CD14-positive monocyte (primary cell): Measurements from ENCODE around the gene C15orf40. TPM values are rescaled to one million over a fixed set of nuclear protein-coding genes. Genes with fewer than 3 reads are reported as not detected.

Source experiments
- DNase-seq, 3 donors: peaks; one replicate each; pipeline ENCODE4 v3.0.0-alpha.2; 2011 to 2022
- H2AFZ ChIP-seq: 2 replicates; pipeline ENCODE4 v1.6.0; 2012; ENCODE audit warnings: mild to moderate bottlenecking, low read depth, low read length, inconsistent platforms; ENCODE audit not compliant: insufficient read depth, poor library complexity, severe bottlenecking
- H3K27ac ChIP-seq, 2 donors: 1 replicate in 1 of 2; 2 replicates in 1 of 2; pipeline ENCODE4 v1.5.1; 2012 to 2013; ENCODE audit warnings: low read length in 2 of 2, control low read depth in 1 of 2, inconsistent platforms in 1 of 2, low read depth in 1 of 2, mild to moderate bottlenecking in 1 of 2
- H3K27me3 ChIP-seq, 2 donors: one replicate each; pipeline versions ENCODE4 v1.6.0 to v1.6.1; 2011 to 2013; ENCODE audit warnings: low read length in 2 of 2; ENCODE audit not compliant: control insufficient read depth in 2 of 2, insufficient read depth in 2 of 2
- H3K36me3 ChIP-seq, 2 donors: replicated peaks in 1 of 2; 1 replicate in 1 of 2; 2 replicates in 1 of 2; pipeline versions ENCODE4 v1.5.1 to v1.6.1; 2012 to 2013; ENCODE audit warnings: low read length in 2 of 2, control low read depth in 1 of 2, inconsistent platforms in 1 of 2, mild to moderate bottlenecking in 1 of 2; ENCODE audit not compliant: insufficient read depth in 2 of 2, control insufficient read depth in 1 of 2
- H3K4me1 ChIP-seq, 2 donors: 1 replicate in 1 of 2; 2 replicates in 1 of 2; pipeline versions ENCODE4 v1.5.1 to v1.6.1; 2012 to 2013; ENCODE audit warnings: low read length in 2 of 2, control low read depth in 1 of 2, inconsistent platforms in 1 of 2, mild to moderate bottlenecking in 1 of 2, moderate library complexity in 1 of 2; ENCODE audit not compliant: insufficient read depth in 2 of 2, control insufficient read depth in 1 of 2
- H3K4me2 ChIP-seq: replicated peaks from 2 replicates; pipeline ENCODE3; 2012; ENCODE audit warnings: low read length, moderate library complexity, mild to moderate bottlenecking; ENCODE audit not compliant: poor library complexity, severe bottlenecking; ENCODE audit errors: extremely low read depth
- H3K4me3 ChIP-seq, 3 experiments: fragments of 200-600 bp in 1 of 3; sonication (generic) in 1 of 3; replicated peaks in 1 of 3; 1 replicate in 2 of 3; 2 replicates in 1 of 3; pipeline ENCODE4 v1.5.1; 2011 to 2013; ENCODE audit warnings: low read length in 3 of 3, mild to moderate bottlenecking in 3 of 3, control low read depth in 2 of 3, low read depth in 2 of 3, inconsistent platforms in 1 of 3, moderate library complexity in 1 of 3
- H3K79me2 ChIP-seq: 2 replicates; pipeline ENCODE4 v1.6.0; 2012; ENCODE audit warnings: mild to moderate bottlenecking, control low read depth, inconsistent platforms, low read length, moderate library complexity; ENCODE audit not compliant: insufficient read depth
- H3K9ac ChIP-seq: 2 replicates; pipeline ENCODE4 v1.6.0; 2017; ENCODE audit warnings: low read length, mild to moderate bottlenecking; ENCODE audit not compliant: insufficient read depth, poor library complexity, severe bottlenecking
- H3K9me3 ChIP-seq, 2 donors: replicated peaks in 1 of 2; 1 replicate in 1 of 2; 2 replicates in 1 of 2; pipeline versions ENCODE4 v1.5.1 to v1.6.1; 2012 to 2013; ENCODE audit warnings: low read length in 2 of 2, control low read depth in 1 of 2; ENCODE audit not compliant: control insufficient read depth in 1 of 2, insufficient read depth in 1 of 2
- H4K20me1 ChIP-seq: 2 replicates; pipeline ENCODE4 v1.6.0; 2012; ENCODE audit warnings: mild to moderate bottlenecking, low read length, control low read depth, moderate library complexity; ENCODE audit not compliant: insufficient read depth
- H3K27ac Mint-ChIP-seq, 7 donors: one replicate each; pipeline ENCODE4 v1.8.0; 2020; ENCODE audit warnings: mild to moderate bottlenecking in 7 of 7, mixed read lengths in 7 of 7, moderate library complexity in 6 of 7, inconsistent platforms in 2 of 7
- H3K27me3 Mint-ChIP-seq, 3 donors: one replicate each; pipeline ENCODE4 v1.8.0; 2021 to 2022; ENCODE audit warnings: low read depth in 3 of 3, mild to moderate bottlenecking in 3 of 3, mixed read lengths in 3 of 3, moderate library complexity in 3 of 3, inconsistent platforms in 1 of 3
- H3K36me3 Mint-ChIP-seq, 2 donors: one replicate each; pipeline ENCODE4 v1.8.0; 2020; ENCODE audit warnings: mixed read lengths in 2 of 2, inconsistent platforms in 1 of 2, mild to moderate bottlenecking in 1 of 2
- H3K4me1 Mint-ChIP-seq: one replicate; pipeline ENCODE4 v1.8.0; 2020; ENCODE audit warnings: mild to moderate bottlenecking, mixed read lengths
- H3K4me3 Mint-ChIP-seq, 2 donors: one replicate each; pipeline ENCODE4 v1.8.0; 2020; ENCODE audit warnings: mild to moderate bottlenecking in 2 of 2, mixed read lengths in 2 of 2, moderate library complexity in 1 of 2
- H3K9me3 Mint-ChIP-seq, 7 donors: one replicate each; pipeline ENCODE4 v1.8.0; 2020 to 2022; ENCODE audit warnings: mixed read lengths in 7 of 7, mild to moderate bottlenecking in 6 of 7, moderate library complexity in 6 of 7, inconsistent platforms in 2 of 7
- WGBS: methylation state at CpG from one replicate; pipeline ENCODE4 v1.1.5; 2013; ENCODE audit warnings: missing lambda C conversion rate; ENCODE audit not compliant: insufficient coverage; 5-methylcytosine and 5-hydroxymethylcytosine counted together
- intact Hi-C, 2 donors: fragments of 100-400 bp; cut with micrococcal nuclease; formaldehyde crosslinking; loops; one replicate each; pipeline versions ENCODE4 v1.15.0 to v1.15.1; 2023
- polyA plus RNA-seq, 3 donors: library from polyadenylated mRNA; depleted of rRNA in 1 of 3; unstranded in 2 of 3; stranded (reverse) in 1 of 3; fragments of 300-500 nt in 2 of 3; fragments of >200 nt in 1 of 3; fragmentation: Illumina TruSeq in 2 of 3; gene quantifications; 1 replicate in 2 of 3; 2 replicates in 1 of 3; pipeline ENCODE4 v1.2.3, GENCODE V29; 2012 to 2021
- TF ChIP-seq, protein P1 (sequence below): fragments of 200-600 bp; IDR thresholded peaks from one replicate; pipeline ENCODE4 v1.8.0; 2022; ENCODE audit warnings: antibody characterized with exemption, mild to moderate bottlenecking

The C15orf40 gene
- polyA plus RNA-seq, 3 donors: 13.0 to 32.1 (median 25.7) TPM

DNA sequence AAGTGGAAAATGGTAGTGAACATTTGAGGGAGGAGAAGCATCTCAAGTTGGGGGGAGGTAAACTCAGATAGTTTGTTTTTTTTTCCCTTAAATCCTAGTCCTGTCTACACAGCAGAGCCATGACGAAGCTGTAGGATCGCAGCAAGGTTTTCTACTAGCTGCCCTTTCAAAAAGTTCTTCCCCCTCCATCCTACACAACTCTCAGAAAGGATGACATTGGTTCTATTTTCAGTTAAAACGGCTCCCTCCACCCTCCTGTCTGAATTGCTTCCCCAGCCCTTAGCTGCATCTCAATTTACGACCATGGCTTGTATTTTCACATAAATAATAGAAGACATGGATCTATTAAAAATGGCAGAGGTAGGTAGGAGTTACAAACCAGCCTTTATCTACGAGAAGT, 61.1 kb downstream of the C15orf40 start:
- Mint-ChIP-seq H3K9me3 (peaks cover 0 to 10% (median 2%) of the 10 kb centered on the region in 7 donors), H3K36me3 (no peaks in the 10 kb centered on the region), H3K27me3 (peaks cover 10 to 12% (median 11%) of the 10 kb centered on the region in 3 donors), H3K4me3 (no peak overlapping the region), H3K4me1 (peaks cover 10% of the 10 kb centered on the region), H3K27ac (no peak overlapping the region)
- H3K4me2 ChIP-seq: no peak overlapping the region
- no peak overlapping the region for H3K4me3 ChIP-seq
- intact Hi-C loops: no loop called here
- TF ChIP-seq, protein P1, sequence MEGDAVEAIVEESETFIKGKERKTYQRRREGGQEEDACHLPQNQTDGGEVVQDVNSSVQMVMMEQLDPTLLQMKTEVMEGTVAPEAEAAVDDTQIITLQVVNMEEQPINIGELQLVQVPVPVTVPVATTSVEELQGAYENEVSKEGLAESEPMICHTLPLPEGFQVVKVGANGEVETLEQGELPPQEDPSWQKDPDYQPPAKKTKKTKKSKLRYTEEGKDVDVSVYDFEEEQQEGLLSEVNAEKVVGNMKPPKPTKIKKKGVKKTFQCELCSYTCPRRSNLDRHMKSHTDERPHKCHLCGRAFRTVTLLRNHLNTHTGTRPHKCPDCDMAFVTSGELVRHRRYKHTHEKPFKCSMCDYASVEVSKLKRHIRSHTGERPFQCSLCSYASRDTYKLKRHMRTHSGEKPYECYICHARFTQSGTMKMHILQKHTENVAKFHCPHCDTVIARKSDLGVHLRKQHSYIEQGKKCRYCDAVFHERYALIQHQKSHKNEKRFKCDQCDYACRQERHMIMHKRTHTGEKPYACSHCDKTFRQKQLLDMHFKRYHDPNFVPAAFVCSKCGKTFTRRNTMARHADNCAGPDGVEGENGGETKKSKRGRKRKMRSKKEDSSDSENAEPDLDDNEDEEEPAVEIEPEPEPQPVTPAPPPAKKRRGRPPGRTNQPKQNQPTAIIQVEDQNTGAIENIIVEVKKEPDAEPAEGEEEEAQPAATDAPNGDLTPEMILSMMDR: no peak
- no peaks in the 10 kb centered on the region for H3K9me3 ChIP-seq
- no CpG with 5 or more reads among the region's 5 CpGs for WGBS
- no peaks in the 10 kb centered on the region for H3K36me3 ChIP-seq
- no peak overlapping the region for H2AFZ ChIP-seq
- H3K9ac ChIP-seq: no peak overlapping the region
- no peaks in the 10 kb centered on the region for H3K79me2 ChIP-seq
- H3K27me3 ChIP-seq: peaks cover 17 to 24% of the 10 kb centered on the region in 2 donors
- H3K27ac ChIP-seq: no peak overlapping the region
- H4K20me1 ChIP-seq: no peaks in the 10 kb centered on the region
- no peak for DNase-seq
- peaks cover 14 to 19% of the 10 kb centered on the region in 2 donors for H3K4me1 ChIP-seq

DNA sequence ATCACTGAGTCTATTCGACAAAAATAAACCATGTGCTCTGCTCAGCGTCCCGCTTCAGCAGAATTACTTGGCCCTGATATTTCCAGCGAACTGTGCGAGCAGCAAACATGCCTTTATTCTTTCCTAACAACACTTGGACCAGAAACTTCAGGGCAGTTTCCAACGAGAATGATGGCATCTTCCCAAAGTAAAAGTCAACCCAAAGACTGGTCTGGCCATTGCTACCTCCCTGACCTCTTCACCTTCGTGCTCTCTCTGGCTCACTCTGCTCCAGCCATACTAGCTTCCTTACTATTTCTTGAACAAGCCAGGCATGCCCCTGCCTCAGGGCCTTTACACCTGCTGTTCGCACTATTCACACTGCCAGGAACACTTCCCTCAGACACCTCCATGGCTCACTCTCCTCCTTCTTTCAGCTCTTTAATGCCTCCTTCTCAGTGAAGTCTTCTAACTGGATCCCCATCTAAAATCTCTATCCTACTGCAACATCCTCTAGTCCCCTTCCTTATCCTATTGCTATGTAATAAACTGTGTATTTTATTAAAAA, 65.2 kb downstream of the C15orf40 start:
- DNase-seq: no peak
- no peaks in the 10 kb centered on the region for H3K9me3 ChIP-seq
- H3K27me3 Mint-ChIP-seq: peaks cover 0 to 3% (median 1%) of the 10 kb centered on the region in 3 donors
- no peak overlapping the region for H3K27ac ChIP-seq
- H3K36me3 Mint-ChIP-seq: no peaks in the 10 kb centered on the region
- peaks cover 0 to 3% (median 0%) of the 10 kb centered on the region in 7 donors for H3K9me3 Mint-ChIP-seq
- no peaks in the 10 kb centered on the region for H3K36me3 ChIP-seq
- intact Hi-C loops: no loop called here
- no peaks in the 10 kb centered on the region for H3K79me2 ChIP-seq
- no peak overlapping the region for H3K9ac ChIP-seq
- WGBS: 95% methylated on average over 8 of the region's 8 CpGs
- peaks cover 15 to 16% of the 10 kb centered on the region in 2 donors for H3K4me1 ChIP-seq
- H3K4me3 Mint-ChIP-seq: no peak overlapping the region
- H3K4me2 ChIP-seq: no peak overlapping the region
- no peak overlapping the region for H3K4me3 ChIP-seq
- H3K27me3 ChIP-seq: peaks cover 8 to 9% of the 10 kb centered on the region in 2 donors
- H2AFZ ChIP-seq: no peak overlapping the region
- H3K4me1 Mint-ChIP-seq: peaks cover 16% of the 10 kb centered on the region
- TF ChIP-seq, protein P1: no peak
- no peaks in the 10 kb centered on the region for H4K20me1 ChIP-seq
- H3K27ac Mint-ChIP-seq: peak overlapping the region in 3 of 7 donors; percentile 56 to 73 (median 67)
